HG03565 (cell line): Measurements from ENCODE around the gene PFN4.
A peak's percentile ranks its signal among the peaks of the same experiment; 100 is the strongest.

Experiments
- ATAC-seq: cut with Tn5 transposase; IDR thresholded peaks from one replicate; pipeline ENCODE4 v1.9.1; 2021; ENCODE audit warnings: mild to moderate bottlenecking, moderate library complexity; ENCODE audit not compliant: unreplicated experiment

PFN4 gene

DNA sequence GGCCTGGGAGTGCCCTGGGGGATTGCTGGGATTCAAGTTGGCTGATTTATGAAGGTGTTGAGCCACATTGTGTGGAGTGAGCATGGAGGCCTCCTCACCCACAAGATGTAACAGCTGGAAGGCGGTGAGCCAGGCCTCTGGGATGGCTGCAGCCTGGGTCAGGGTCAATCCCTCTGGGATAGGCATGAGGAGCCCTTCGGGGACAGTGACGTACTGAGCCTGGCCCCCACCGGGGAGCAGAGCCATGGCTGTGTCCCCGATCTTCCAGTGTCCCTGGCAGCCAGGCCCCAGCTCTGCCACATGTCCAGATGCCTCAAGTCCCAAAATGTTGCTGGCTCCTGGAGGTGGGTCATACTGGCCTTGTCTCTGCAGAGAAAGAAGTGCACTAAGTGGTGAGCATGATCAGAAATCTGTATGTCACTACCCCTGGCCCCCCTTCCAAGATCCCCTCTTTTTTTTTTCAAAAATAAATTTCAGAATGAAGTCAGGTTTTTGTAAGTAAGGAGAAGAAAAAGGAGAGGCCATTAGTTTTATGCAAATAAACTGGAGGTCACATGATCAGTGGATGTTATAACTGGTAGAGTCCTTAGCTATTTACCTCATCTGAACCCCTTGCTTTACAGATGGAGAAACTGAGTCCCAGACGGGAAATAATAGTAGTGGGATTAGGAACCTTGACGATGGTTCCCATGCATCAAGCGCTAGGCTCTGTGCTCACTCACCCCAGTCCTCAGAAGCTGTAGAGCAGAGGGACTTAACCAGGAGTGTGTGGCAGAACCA is 40.2 kb downstream of the PFN4 start:
- no peak for ATAC-seq

DNA sequence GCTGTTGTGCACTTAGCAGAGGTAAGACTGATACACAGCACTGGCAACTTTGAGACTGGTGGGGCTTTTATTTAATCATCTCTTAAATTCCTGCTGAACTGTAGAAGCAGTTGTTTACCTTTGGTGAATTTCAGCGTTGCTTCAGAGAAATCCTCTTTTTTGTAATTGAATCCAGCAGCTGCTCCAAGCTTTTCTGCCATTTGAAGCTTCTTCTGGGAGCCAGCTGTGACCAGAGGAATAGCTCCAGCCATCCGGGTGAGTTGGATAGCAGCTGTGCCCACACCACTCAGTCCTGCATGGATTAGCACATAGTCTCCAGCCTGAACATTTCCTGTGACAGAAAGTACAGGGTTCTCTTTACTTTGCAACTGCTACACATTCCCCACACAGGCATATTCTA is 42.4 kb downstream of the PFN4 start:
- ATAC-seq = no peak

DNA sequence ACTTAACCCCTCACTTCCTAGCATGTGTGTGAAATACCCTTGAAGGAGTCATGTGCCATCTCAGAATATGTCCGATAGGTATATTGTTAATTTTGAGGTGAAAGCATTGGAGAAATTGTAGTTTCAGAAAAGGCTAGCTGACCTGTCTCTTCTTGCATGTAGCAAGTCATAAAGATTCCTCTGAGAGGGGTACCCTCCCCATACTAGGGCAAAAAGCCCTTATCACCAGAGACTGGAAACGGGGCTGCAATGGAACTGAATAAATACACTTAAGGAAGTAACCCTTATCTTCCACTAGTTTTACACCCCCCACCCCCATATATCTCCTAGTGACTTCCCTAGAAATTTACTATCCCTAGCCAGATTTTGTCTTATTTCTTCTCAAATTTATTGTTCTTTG is 45.3 kb downstream of the PFN4 start:
- no peak for ATAC-seq

DNA sequence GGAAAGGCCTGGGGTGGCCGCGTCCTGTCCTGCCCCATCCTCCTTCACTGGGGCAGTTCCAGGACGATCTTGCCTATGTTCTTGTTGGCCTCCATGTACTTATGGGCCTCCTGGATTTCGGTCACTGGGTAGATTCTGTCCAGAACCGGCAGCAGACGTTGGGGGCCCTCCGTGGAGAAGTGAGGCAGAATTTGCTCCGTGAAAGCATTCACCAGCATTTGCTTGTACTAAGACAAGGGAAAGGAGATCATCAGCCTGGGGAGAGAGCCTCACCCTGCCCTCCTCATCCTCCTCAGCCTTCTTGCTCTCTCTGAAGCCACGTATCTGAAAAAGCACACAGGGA is 45.6 kb downstream of the PFN4 start:
- no peak for ATAC-seq

DNA sequence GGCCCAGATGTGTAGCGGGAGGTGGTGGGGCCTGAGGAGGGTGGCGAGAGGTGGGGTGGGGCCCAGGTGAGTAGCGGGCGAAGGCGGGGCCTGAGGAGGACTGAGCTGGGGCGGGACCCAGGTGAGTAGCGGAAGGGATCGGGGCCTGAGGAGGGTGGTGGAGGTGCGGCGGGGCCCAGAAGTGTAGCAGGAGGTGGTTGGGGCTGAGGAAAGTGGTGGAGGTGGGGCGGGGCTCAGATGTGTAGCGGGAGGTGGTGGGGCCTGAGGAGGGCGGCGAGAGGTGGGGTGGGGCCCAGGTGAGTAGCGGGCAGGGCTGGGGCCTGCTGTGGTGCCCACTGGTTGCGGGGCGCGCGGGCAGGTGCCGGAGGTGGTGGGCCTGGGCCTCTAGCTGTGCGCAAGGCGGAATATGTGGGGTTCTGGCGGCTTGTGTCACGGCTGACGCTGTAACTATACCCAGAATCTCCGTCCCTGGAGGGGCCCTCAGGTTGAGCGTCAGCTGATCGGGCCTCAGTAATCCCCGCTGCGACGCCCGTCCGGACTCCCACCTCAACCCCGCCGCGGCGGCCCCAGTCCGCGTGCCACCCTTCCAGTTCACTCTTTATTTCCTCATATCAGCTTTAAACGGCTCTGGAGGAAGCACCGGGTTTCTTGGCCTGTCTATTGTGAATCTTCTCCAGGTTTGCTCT is 46.1 kb downstream of the PFN4 start:
- ATAC-seq = no peak

DNA sequence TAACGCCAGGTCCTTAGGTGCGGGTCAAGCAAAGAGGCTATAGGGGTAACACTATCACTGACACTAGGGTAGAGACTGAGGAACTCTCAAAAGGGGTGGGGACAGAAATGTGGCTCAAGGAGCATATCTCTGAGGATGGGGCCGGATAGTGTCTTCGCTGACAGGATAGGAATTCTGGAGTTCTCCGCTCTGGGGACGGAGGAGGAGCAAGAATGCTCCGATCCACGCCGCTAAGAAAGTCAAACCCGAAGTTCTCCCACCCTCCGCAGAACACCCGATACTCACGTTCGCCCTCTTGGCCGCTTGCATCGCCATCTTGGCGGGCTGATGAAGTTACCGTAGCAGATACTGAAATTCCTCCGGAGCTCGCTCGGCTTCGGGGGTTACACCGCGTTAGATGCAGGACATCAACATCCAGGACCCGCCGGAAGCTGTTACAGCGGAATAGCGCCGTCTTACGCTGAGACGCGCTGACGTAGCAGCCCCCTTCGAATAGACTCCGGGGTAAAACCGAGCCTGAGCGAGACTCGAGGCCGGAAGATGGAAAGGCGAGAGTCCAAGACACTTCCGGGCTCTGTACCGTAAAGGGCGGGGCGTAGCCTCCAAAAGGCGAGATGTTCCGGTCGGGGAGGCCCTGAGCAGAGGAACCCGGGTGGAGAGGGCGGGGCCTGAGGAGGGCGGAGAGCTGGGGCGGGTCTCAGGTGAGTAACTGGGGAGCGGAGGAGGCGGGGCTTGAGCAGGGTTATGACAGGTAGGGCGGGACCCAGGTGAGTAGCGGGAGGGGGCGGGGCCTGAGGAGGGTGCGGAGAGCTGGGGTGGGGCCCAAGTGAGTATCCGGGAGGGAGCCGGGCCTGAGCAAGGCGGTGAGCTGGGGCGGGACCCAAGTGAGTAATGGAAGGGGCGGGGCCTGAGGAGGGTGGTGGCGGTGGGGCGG is 47.0 kb downstream of the PFN4 start, which contains the start of gene SF3B6:
SF3B6 (minus strand) TSS at position 412 of the 934 bp plus-strand sequence; CDS start at position 315, 97 bp downstream.
- peak; percentile 95 for ATAC-seq

DNA sequence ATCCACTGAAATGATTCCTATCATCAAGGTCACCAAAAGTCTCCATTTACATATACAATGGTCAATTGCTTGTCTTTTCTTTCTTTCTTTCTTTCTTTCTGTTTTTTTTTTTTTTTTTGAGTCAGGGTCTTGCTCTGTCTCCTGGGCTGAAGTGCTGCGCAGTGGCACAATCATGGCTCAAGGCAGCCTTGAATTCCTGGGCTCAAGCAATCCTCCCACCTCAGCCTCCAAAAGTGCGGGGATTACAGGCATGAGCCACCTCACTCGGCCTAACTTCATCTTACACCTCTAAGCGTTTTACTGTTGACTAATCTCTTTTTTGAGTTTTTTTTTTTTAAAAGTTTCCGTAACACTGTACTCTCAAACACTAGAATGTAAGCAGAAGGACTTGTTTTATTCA is 47.9 kb downstream of the PFN4 start:
- no peak for ATAC-seq

DNA sequence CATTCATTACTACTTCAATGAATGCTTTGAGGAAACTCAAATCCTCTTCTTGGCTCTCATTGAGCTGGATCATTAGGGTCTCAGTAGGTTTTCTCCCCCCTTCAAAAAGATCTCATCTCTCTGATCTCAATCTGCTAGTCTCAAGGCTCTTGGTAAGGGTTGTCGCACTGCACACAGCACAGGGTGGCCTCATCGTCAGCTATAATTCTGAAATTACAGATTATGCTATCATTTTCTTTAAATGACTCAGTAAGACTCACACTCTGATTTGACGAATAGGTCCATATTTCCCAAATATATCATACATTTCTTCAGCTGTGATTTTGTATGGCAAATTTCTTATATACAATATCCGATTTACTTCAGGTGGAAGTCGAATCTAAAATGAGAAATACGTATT is 49.3 kb downstream of the PFN4 start:
- ATAC-seq = no peak

DNA sequence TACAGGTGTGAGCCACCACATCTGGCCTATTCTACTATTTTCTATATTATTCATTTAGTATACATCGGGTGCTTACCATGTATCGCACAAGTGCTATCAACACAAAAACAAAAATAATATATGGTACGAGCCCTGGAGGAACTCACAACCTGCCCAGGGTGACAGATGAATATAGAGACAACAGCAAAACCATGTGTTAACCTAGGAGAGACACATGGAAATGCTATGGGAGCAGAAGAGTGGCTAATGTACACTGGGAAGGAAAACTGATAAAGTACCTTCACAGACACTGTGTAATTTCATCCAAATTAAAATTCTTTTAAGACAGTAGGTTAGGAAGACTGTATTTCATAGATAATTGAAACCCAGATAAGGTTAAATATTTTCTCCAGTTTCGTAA is 50.9 kb downstream of the PFN4 start:
- ATAC-seq = no peak

DNA sequence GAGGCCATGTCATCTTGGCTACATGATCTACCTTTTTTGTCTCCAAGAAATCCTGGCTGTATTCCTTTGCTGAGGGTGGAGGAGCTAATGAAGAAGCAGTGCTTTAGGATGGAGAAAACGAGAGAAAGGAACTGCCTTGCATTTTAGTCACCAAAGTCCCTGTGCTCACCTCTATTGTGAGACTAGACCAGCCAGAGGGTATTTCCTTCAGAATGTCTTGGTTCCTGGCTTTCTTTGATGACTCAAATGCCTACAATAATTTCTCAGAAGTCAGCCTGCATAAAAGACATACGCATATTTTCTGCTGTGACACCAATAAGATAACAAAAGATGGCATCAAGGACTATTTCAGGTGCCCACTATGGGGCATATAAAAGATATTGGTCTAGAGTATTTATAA is 57.8 kb downstream of the PFN4 start:
- ATAC-seq = no peak
